NCI-H1048 (cell line): ENCODE results near the gene RBMS2.

Experiments
- DNase-seq: peaks from one replicate; lab custom pipeline; 2025; lab: John Stamatoyannopoulos, UW

RBMS2 gene

GRCh38 chr12:56585098-56585497 is 63.5 kb downstream of the RBMS2 start:
- DNase-seq: no peak

- DNase-seq: no peak
These were observed 68.2 kb downstream of the RBMS2 start for GRCh38 chr12:56589783-56590182.

GRCh38 chr12:56590237-56590830 is 68.7 kb downstream of the RBMS2 start:
- DNase-seq: no peak

GRCh38 chr12:56591126-56591525 is 69.5 kb downstream of the RBMS2 start:
- DNase-seq: no peak

- no peak for DNase-seq
These were observed 70.3 kb downstream of the RBMS2 start for GRCh38 chr12:56591961-56592360.

- DNase-seq: no peak
These were observed 72.4 kb downstream of the RBMS2 start for GRCh38 chr12:56593909-56594621.

- DNase-seq: no peak
These were observed 75.2 kb downstream of the RBMS2 start for GRCh38 chr12:56596815-56597214.

- no peak for DNase-seq
These were observed 77.4 kb downstream of the RBMS2 start for GRCh38 chr12:56599041-56599440.

GRCh38 chr12:56599797-56600196 is 78.2 kb downstream of the RBMS2 start:
- DNase-seq: no peak

GRCh38 chr12:56600753-56601152 is 79.1 kb downstream of the RBMS2 start:
- DNase-seq: no peak

- no peak for DNase-seq
These were observed 79.9 kb downstream of the RBMS2 start for GRCh38 chr12:56601503-56601902.

GRCh38 chr12:56602239-56602638 is 80.6 kb downstream of the RBMS2 start:
- no peak for DNase-seq

- no peak for DNase-seq
These were observed 82.7 kb downstream of the RBMS2 start for GRCh38 chr12:56604355-56604754.

GRCh38 chr12:56614627-56615026 is 93.0 kb downstream of the RBMS2 start:
- DNase-seq: no peak

- no peak for DNase-seq
These were observed 94.6 kb downstream of the RBMS2 start for GRCh38 chr12:56616244-56616643.

- DNase-seq: no peak
These were observed 95.3 kb downstream of the RBMS2 start for GRCh38 chr12:56616925-56617324.

- DNase-seq: no peak
These were observed 100.9 kb downstream of the RBMS2 start for GRCh38 chr12:56622535-56622934.

GRCh38 chr12:56626701-56627100 is 105.1 kb downstream of the RBMS2 start:
- no peak for DNase-seq

GRCh38 chr12:56628671-56629458 is 107.2 kb downstream of the RBMS2 start:
- DNase-seq: no peak

- DNase-seq: no peak
These were observed 108.0 kb downstream of the RBMS2 start for GRCh38 chr12:56629459-56630179.

GRCh38 chr12:56630180-56630632 is 108.6 kb downstream of the RBMS2 start, which contains the start of gene BAZ2A:
Gene BAZ2A (minus strand): TSS chr12:56630326. CDS start chr12:56617530, 12,796 bp downstream.
- DNase-seq: peak; percentile 39
